ENCODE data around the gene ADPRS. TPM values are rescaled to one million over a fixed set of nuclear protein-coding genes. Genes with fewer than 3 reads are reported as not detected.

Gene ADPRS
- total RNA-seq, 2 donors from 2014 or later, result 16.4 to 18.6 TPM

GRCh38 chr1:36085686-36086526, 2.8 kb upstream of the ADPRS start:
- DNase-seq (ENCODE audit: low spot score), result peak; percentile 70
- intact Hi-C loops (cut with DNase I), result no loop called here

DNA sequence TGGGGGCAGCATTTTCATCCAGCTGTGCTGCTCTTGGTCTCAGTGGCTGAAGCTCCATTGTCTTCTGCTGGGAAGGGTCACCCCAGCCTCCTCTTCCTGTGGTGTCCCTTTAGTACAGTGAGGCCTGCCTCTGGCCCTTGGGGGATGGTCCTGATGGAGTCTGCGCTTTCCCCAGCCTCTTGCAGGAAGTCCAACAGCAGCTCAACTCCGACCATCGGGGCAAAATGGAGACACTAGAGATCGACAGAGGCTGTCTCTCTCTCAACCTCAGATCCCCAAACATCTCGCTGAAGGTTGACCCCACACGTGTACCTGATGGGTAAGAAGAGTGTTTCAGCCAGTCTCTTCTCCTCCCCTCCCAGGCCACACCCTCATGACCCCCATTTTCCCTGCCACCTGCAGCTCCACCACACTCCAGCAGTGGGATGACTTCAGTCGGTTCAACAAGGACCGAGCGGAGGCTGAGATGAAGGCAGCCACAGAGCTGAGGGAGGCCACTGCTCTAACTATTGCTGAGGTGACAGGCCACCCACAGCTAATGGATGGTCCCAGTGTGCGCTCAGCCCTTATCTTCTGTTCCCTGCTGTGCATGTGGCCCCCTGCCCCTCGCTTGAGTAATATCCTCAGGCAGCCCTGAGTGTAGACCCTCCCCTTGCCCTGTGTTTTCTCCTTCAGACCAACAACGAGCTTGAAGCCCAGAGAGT, 2.0 kb upstream of the ADPRS start:
- DNase-seq (ENCODE audit: low spot score), result peak; percentile 64
- intact Hi-C loops (cut with DNase I), result no loop called here

- intact Hi-C loops (cut with DNase I), result no loop called here
- peak; percentile 81 for DNase-seq (ENCODE audit: low spot score)
Observed at GRCh38 chr1:36087233-36088123, 1.2 kb upstream of the ADPRS start.

- intact Hi-C loops (cut with DNase I), result no loop called here
Observed at GRCh38 chr1:36088265-36088576, 471 bp upstream of the ADPRS start.

GRCh38 chr1:36089393-36090121, 865 bp downstream of the ADPRS start:
- peak; percentile 81 for DNase-seq (ENCODE audit: low spot score)
- intact Hi-C loops (cut with DNase I), result loop anchor here (10.0 kb wide), 4 partner anchors 55 to 1965 kb away; partner anchors contain the start of gene TRAPPC3 (in 1 of the 2)

More at GRCh38 chr1:36088265-36088576, 471 bp upstream of the ADPRS start:
- DNase-seq (ENCODE audit: low spot score), result no peak

DNA sequence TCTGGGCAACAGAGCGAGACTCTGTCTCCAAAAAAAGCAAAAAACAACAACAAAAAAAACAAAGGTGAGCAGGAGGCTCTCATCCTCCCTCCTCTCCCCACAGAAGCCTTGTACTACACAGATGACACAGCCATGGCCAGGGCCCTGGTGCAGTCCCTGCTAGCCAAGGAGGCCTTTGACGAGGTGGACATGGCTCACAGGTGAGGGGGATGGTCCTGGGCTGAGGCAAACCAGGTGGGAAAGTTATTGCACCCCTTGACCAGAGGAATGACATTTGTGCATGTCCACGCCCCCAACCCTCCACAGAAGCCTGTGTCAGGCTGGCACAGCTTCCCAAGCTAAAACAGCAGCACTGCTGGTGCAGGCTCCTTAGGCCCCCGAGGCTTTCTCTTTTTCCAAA, 2.4 kb downstream of the ADPRS start:
- intact Hi-C loops (cut with DNase I), result loop anchor here (10.0 kb wide), 4 partner anchors 54 to 1966 kb away; partner anchors contain the start of gene TRAPPC3 (in 1 of the 2)
- peak; percentile 68 for DNase-seq (ENCODE audit: low spot score)

DNA sequence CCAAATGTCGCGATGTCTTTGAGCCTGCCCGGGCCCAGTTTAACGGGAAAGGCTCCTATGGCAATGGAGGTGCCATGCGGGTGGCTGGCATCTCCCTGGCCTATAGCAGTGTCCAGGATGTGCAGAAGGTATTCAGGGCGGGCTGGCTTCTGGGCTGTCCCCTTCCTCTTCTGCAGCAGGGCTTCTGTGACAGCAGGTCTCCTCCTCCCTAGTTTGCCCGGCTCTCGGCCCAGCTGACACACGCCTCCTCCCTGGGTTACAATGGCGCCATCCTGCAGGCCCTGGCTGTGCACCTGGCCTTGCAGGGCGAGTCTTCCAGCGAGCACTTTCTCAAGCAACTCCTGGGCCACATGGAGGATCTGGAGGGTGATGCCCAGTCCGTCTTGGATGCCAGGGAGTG, 3.0 kb downstream of the ADPRS start:
- peak; percentile 72 for DNase-seq (ENCODE audit: low spot score)
- intact Hi-C loops (cut with DNase I), result loop anchor here (10.0 kb wide), 4 partner anchors 53 to 1967 kb away; partner anchors contain the start of gene TRAPPC3 (in 1 of the 2)

DNA sequence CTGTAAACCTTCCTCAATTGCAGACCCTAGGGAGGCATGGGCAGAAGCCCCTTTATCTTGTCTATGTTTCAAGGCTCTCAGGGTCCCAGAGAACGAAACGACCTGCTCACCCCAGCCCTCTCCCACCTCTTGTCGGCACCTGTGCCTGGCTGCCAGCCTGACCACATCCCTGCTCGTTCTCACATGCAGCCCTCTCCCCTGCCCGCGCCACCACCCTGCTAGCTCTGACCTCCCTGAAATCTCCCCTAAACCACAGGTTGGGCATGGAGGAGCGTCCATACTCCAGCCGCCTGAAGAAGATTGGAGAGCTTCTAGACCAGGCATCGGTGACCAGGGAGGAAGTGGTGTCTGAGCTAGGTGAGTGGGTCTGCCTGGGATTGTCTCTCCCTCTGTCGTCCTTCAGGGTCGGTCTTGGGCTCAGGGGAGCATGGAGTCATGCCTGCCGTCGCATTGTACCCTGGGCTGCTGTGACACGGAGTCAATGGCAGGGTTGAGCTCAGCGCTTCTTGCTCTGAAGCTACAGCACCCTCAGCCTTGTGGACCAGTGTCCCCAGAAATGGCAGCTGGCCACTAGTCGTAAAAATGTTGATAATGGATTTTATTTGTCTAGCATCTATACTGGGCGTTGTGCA, 3.6 kb downstream of the ADPRS start:
- intact Hi-C loops (cut with DNase I), result loop anchor here (10.0 kb wide), 4 partner anchors 53 to 1967 kb away; partner anchors contain the start of gene TRAPPC3 (in 1 of the 2)

GRCh38 chr1:36092798-36093185, 4.1 kb downstream of the ADPRS start:
- intact Hi-C loops (cut with DNase I), result loop anchor here (10.0 kb wide), 4 partner anchors 52 to 1968 kb away; partner anchors contain the start of gene TRAPPC3 (in 1 of the 2)

More for the DNA sequence above, 3.6 kb downstream of the ADPRS start:
- DNase-seq (ENCODE audit: low spot score), result peak; percentile 62

GRCh38 chr1:36093226-36093625, 4.5 kb downstream of the ADPRS start:
- peak; percentile 72 for DNase-seq (ENCODE audit: low spot score)
- intact Hi-C loops (cut with DNase I), result loop anchor here (10.0 kb wide), 4 partner anchors 52 to 1968 kb away; partner anchors contain the start of gene TRAPPC3 (in 1 of the 2)

More at GRCh38 chr1:36092798-36093185, 4.1 kb downstream of the ADPRS start:
- DNase-seq (ENCODE audit: low spot score), result peak; percentile 37

DNA sequence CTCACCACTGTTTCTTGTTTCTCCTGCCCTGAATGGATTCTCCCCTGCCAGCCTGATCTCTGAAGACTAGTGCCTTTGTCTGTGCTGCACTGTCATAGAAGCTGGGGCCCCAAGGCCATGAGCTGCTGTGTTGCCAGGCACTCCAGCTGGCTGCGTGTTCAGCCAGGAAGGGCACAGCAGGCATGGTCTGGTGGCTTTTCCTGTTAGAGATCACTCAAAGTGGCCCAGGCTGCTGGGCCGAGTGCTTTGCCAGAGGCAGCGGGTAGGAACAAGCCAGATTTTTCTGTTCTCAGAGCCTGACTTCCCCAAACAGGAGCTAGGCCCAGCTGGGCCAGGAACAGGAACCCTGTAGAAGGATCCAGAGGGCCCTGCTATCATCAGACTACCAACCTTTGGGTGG, 5.2 kb downstream of the ADPRS start:
- intact Hi-C loops (cut with DNase I), result loop anchor here (10.0 kb wide), 4 partner anchors 51 to 1969 kb away; partner anchors contain the start of gene TRAPPC3 (in 1 of the 2)
- DNase-seq (ENCODE audit: low spot score), result peak; percentile 80

GRCh38 chr1:36094621-36095061, 5.9 kb downstream of the ADPRS start:
- peak; percentile 71 for DNase-seq (ENCODE audit: low spot score)
- intact Hi-C loops (cut with DNase I), result loop anchor here (5.0 to 10.0 kb wide), 6 partner anchors 50 to 1970 kb away; partner anchors contain the start of gene TRAPPC3 (in 1 of the 2)

DNA sequence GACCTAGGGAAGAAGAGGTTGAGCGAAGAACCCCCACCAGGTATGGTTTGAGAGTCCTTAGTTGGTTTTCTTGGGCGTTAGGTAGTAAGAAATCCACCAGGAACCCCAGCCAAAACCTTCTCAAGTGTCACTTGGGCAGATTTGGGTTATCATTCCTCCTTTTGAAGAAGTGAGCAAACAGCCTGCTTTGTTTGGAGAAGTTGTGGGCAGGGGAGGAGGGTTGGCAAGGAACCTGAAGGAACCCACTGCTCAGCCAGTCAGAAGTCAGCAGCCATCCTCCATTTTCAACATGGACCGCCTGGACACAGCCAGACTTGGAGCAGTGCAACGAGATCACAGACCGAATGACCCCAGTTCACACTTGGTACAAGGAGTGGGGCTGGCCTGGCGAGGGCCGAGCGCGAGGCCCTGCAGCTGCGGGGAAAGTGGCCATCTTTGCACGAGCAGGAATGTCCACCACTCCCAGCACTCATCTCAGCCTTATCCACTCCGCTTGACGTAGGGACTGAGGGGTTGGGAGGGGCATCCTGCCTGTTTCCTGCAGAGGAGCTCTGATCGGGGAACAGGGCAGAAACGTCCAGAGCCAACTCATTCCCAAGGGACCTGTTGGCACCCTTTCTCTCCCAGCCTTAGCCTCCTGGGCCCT, 7.2 kb downstream of the ADPRS start:
- DNase-seq (ENCODE audit: low spot score), result no peak
- intact Hi-C loops (cut with DNase I), result loop anchor here (5.0 to 10.0 kb wide), 6 partner anchors 49 to 1971 kb away; partner anchors contain the start of gene TRAPPC3 (in 1 of the 2)

GRCh38 chr1:36096500-36097432, 8.1 kb downstream of the ADPRS start:
- DNase-seq (ENCODE audit: low spot score), result no peak
- intact Hi-C loops (cut with DNase I), result loop anchor here (5.0 to 10.0 kb wide), 6 partner anchors 48 to 1972 kb away; partner anchors contain the start of gene TRAPPC3 (in 1 of the 2)

DNA sequence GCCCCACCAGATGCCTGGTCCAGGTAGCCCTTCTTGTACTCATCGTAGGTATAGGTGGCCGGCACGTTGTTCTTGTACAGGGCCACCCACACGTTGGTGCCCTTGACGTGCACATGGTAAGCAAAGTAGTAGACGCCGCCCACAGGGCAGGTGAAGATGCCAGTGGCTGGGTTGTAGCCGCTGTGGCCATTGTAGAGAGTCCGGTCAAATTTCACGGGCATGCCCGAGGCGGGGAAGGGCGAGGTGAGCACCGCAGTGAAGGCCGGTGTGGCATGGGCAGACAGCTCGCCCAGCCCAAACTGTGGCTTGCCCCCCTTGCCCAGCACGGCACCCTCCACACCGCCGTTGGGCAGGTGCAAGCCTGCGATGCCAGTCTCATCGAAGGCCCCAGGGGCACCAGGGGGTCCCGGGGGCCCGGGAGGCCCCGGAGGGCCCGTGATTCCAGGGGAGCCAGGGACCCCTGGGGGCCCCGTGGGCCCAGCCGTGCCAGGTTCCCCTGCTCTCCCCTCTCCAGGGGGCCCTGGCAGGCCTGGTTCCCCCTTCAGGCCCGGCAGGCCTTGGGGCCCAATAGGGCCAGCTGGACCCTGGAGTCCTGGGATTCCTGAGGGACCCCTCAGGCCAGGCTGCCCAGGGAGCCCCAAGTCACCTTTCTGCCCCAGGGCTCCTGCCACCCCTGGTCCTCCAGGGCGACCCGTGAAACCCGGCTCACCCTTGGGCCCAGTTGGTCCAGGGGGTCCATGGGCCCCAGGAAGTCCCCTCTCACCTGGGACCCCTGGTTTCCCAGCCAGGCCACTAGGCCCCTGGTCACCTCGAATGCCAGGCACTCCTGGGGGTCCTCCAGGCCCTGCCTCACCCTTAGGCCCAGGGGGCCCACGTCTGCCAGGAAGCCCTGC, 9.2 kb downstream of the ADPRS start:
- DNase-seq (ENCODE audit: low spot score), result no peak
- intact Hi-C loops (cut with DNase I), result loop anchor here (5.0 to 10.0 kb wide), 6 partner anchors 47 to 1973 kb away; partner anchors contain the start of gene TRAPPC3 (in 1 of the 2)

All from posterior vena cava (tissue), 2 donors.